Omental fat pad (tissue), 4 donors: Measurements from ENCODE around the gene HAPLN3. TPM values are rescaled to one million over a fixed set of nuclear protein-coding genes. Genes with fewer than 3 reads are reported as not detected.
A peak's percentile ranks its signal among the peaks of the same experiment; 100 is the strongest.

Source experiments
- ATAC-seq: fragments of 150-250 bp; one replicate; pipeline ENCODE4 v1.9.1; 2016; ENCODE audit warnings: mild to moderate bottlenecking, moderate library complexity; ENCODE audit not compliant: low FRiP score
- DNase-seq: peaks from one replicate; pipeline ENCODE4 v3.0.0-alpha.2; 2019; ENCODE audit warnings: low spot score
- total RNA-seq, 4 donors: library from RNA; depleted of rRNA; stranded (reverse); fragments of >200 nt; gene quantifications; one replicate each; pipeline ENCODE4 v1.1.0, GENCODE V29; 2016
- TF ChIP-seq, protein P1 (sequence below), 3 donors: fragments of 450-650 bp; IDR thresholded peaks; one replicate each; pipeline ENCODE4 v1.5.1; 2016 to 2017; ENCODE audit warnings: antibody characterized with exemption in 3 of 3, mild to moderate bottlenecking in 3 of 3, moderate library complexity in 2 of 3

HAPLN3 gene
- total RNA-seq, 4 donors from 2014 or later = 7.2 to 56.2 (median 31.0) TPM

DNA sequence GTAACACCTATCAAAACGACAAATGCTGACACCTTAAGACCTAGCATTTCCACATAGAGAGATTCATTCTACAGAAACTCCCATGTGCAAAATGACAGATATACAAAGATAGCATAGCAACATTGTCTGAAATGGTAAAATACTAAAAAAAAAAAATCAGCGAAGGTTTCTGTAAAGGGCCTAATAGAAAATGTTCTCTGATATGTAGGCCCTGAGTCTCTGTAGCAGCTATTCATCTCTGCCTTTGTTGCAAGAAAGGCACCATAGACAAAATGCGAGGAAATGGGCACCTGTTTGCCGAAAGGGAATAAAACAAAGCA is 18.5 kb upstream of the HAPLN3 start:
- ATAC-seq (no peak), DNase-seq (no peak)
- TF ChIP-seq, protein P1, sequence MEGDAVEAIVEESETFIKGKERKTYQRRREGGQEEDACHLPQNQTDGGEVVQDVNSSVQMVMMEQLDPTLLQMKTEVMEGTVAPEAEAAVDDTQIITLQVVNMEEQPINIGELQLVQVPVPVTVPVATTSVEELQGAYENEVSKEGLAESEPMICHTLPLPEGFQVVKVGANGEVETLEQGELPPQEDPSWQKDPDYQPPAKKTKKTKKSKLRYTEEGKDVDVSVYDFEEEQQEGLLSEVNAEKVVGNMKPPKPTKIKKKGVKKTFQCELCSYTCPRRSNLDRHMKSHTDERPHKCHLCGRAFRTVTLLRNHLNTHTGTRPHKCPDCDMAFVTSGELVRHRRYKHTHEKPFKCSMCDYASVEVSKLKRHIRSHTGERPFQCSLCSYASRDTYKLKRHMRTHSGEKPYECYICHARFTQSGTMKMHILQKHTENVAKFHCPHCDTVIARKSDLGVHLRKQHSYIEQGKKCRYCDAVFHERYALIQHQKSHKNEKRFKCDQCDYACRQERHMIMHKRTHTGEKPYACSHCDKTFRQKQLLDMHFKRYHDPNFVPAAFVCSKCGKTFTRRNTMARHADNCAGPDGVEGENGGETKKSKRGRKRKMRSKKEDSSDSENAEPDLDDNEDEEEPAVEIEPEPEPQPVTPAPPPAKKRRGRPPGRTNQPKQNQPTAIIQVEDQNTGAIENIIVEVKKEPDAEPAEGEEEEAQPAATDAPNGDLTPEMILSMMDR (IDR thresholded peaks at IDR 0.05) = no peak

DNA sequence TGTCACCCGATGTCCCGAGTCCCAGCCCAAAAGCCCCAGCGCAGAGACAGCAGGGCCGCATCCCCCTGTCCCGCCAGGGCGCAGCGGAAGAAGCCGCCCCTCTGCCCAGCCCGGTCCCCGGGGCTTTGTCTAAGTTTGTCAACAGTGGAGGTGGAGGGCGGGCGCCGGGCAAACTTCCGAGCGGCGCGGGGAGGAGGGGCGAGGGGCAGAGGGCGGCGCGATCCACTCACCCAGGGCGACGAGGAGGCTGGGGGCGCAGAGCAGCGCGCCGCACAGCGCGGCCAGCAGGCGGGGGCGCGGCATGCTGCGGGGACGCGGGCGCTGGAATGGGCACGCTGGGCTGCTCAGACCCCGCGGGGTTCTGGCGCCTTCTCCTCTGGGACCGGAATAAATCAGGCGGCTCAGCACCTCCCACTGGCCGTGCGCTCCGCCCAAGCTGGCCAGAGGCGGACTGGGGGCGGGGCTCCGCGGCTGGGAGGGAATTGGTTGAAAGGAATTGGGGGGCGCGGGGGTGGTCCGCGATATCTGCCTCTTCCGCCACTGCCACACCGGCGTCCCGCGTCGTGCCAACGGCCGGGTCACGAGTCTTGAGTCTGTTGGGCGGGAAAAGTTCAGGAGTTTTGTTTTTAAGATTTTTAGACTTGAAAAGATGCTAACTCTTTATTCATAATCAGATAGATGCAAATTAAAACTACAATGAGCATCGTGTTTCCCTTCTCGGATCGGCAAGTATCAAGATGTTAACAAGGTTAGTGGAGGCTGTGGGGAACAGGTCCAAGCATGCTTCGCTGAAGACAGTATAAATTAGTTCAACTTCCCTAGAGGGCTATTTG is 17.9 kb upstream of the HAPLN3 start, which contains the start of gene MFGE8:
TSS of gene MFGE8 (minus strand) at position 363 of the 833 bp plus-strand sequence. CDS start at position 303, 60 bp downstream.
- TF ChIP-seq, protein P1 (IDR thresholded peaks at IDR 0.05) = no peak
- DNase-seq (peak; percentile 64), ATAC-seq (peak; percentile 84)

DNA sequence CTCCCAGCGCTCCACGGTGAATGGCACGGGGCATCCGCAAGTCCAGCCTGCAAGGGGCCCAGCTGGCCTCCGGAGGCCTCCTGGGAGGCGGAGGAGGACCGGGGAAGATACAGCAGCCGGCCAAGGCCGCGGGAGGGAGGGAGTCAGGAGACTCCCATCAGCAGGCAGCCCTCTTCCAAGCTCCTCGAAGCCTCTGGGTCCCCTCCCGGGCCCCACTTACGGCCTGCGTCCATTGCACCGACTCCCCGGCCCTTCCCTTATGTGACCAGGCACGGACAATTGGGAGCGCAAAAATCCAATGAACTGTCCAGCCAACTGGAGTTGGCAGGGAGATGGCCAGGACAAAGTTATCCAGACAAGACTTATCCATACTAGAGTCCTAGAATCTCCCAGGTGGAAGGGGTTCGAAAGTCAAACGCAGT is 17.2 kb upstream of the HAPLN3 start:
- TF ChIP-seq, protein P1 (IDR thresholded peaks at IDR 0.05) = no peak
- peak; percentile 10 for ATAC-seq
- DNase-seq = no peak

DNA sequence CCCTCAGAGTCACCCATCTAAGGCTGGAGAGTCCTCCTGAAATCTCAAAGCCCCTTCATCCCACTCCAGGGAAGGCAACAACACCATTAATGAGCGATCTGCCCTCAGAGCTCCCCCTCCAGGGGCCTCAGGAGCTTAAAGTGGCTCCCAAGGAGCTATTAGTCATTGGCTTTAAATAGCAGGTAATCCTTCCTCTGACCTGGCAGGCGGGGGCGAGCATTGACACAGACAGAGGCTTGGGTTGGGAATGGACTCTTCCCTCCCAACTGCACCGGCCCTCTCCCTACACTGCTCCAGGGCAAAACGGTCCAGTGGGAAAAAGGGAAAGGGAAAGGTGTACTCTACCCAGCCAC is 16.4 kb upstream of the HAPLN3 start:
- no peak for ATAC-seq
- no peak for DNase-seq
- TF ChIP-seq, protein P1 (IDR thresholded peaks at IDR 0.05) = no peak

DNA sequence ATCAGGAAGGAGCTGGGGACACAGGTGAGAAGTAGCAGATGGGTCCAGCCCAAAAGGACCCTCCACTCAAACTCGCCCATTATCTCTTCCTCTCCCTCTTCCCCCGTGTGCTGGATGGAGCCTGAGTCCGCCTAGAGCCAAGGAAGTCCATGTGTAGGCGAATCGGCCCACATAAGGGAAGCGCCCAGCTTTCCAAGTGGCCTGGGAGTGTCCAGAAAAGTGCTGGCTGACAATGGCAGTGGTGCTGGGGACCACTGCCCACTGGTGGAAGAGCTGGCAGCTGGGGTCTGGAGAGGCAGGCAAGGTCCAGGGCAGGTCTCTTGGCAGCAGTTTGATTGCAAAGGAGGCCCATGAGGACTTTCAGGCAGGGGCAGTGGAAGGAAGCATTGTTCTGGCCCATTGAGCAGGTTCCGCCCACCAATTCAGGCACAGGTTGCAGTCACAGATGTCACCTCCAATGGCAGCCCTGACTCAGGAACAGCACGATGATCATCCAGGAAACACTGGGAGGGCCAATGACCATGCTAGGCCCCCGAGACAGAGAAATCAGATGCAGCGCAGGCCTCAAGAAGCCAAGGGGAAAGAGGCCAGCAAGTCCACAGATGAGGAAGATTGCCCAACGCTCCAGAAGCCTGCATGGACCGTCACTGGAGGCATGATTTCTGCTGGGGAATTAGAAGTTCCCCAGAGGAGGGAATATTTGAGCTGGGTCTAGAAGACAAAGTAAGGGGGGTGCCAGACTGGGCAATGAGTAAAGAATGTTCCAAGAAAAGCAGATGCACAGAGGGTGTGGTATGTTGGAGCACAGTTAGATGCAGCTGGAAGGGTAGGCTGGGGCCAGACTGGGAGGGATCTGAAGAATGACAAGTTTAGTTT is 14.8 kb upstream of the HAPLN3 start:
- no peak for ATAC-seq
- DNase-seq = no peak
- TF ChIP-seq, protein P1 (IDR thresholded peaks at IDR 0.05) = no peak

DNA sequence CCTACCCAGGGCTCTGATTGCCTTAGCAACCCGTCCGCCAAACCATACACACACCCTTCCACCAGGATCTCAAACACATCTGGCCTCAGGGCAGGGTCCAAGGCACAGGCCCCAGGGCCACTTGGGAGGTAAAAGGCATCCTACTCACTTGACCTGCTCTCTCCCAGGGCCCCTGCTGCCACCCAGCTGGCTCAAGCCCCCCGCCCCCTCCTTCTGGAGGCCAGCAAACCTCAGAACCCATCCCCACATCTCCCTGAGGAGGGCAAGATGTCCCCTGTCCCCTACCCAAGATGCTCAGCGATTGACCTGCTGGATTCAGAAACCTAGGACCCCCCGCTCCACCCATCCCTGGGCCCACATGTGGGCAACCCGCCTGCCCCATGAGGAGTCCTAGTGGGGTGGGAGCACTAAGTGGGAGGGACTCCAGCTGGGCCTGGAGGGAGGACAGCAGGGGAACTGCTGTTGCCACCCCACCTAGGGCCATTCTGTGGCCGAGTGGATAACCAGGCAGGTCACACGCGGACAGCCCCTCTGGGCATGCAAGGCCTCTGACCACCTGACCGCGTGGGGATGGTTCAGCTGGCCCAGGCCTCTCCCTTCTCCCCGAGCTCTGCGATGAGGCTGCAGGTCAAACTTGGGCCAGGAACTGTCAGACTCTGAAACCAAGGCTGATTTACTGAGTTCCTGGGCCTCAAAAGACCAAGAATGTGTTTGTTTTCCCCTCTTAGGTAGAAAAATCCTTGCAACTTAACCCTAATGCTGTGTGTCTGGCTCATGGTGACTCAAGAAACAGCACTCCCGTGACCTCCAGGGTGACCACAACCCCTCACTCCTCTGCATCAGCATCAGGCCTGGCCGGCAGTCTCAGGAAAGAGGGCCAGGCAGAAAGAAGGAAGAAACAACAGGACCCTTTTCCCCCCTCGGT is 13.6 kb upstream of the HAPLN3 start:
- ATAC-seq = no peak

More for the DNA sequence above, 13.6 kb upstream of the HAPLN3 start:
- TF ChIP-seq, protein P1 (IDR thresholded peaks at IDR 0.05) = no peak
- DNase-seq = no peak
